Stimulated activated CD4-positive, alpha-beta T cell treated with anti-CD3 and anti-CD28 coated beads, Interleukin-2, amount 100 ng/mL, for 48 hours (primary cell): ENCODE data around the gene ACOT6.
"Not testable (repeated sequence)": the region's sequence is repeated elsewhere in the genome, so short reads cannot be mapped to it uniquely, and the experiment has no call there.

Source experiments
- DNase-seq, 2 donors: peaks; one replicate each; pipeline ENCODE4 v3.0.0-alpha.2; 2020

Gene ACOT6, protein sequence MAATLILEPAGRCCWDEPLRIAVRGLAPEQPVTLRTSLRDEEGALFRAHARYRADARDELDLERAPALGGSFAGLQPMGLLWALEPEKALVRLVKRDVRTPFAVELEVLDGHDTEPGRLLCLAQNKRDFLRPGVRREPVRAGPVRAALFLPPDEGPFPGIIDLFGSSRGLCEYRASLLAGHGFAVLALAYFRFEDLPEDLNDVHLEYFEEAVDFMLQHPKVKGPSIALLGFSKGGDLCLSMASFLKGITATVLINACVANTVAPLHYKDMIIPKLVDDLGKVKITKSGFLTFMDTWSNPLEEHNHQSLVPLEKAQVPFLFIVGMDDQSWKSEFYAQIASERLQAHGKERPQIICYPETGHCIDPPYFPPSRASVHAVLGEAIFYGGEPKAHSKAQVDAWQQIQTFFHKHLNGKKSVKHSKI

DNA sequence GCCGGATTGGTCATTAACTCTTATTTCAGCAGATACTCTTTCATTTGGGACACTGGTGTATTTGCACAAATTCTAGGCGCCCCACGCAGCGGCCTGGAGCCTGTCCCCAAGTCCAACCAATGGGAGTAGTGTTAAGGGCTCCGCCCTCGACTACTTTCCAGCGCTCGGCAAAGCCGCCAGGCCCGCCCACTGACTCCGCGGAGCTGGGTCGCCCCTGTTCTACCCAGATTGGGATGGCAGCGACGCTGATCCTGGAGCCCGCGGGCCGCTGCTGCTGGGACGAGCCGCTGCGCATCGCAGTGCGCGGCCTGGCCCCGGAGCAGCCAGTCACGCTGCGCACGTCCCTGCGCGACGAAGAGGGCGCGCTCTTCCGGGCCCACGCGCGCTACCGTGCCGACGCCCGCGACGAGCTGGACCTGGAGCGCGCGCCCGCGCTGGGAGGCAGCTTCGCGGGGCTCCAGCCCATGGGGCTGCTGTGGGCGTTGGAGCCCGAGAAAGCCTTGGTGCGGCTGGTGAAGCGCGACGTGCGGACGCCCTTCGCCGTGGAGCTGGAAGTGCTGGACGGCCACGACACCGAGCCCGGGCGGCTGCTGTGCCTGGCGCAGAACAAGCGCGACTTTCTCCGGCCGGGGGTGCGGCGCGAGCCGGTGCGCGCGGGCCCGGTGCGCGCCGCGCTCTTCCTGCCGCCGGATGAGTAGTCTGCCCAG is at the start of gene ACOT6:
TSS of gene ACOT6 (plus strand) at position 179 of the 707 bp plus-strand sequence. CDS start at position 234, 55 bp downstream.
- DNase-seq: peak; percentile 52 to 61

DNA sequence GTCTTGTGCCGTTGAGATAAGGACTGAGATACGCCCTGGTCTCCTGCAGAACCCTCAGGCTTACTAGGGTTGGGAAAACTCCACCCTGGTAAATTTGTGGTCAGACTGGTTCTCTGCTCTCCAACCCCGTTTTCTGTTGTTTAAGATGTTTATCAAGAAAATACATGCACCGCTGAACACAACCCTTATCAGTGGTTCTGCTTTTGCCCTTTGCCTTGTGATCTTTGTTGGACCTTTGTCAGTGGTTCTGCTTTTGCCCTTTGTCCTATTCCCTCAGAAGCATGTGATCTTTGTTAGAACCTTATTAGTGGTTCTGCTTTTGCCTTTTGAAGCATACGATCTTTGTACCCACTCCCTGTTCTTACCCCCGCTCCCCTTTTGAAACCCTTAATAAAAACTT is 49.6 kb upstream of the ACOT6 start:
- DNase-seq: not testable (repeated sequence)

DNA sequence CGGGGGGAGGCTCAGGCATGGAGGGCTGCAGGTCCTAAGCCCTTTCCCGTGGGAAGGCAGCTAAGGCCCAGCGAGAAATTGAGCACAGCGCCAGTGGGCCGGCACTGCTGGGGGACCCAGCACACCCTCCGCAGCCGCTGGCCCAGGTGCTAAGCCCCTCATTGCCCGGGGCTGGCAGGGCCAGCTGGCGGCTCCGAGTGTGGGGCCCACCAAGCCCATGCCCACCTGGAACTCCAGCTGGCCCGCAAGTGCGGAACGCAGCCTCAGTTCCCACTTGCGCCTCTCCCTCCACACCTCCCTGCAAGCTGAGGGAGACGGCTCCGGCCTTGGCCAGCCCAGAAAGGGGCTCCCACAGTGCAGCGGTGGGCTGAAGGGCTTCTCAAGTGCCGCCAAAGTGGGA is 45.9 kb upstream of the ACOT6 start:
- DNase-seq: not testable (repeated sequence)

DNA sequence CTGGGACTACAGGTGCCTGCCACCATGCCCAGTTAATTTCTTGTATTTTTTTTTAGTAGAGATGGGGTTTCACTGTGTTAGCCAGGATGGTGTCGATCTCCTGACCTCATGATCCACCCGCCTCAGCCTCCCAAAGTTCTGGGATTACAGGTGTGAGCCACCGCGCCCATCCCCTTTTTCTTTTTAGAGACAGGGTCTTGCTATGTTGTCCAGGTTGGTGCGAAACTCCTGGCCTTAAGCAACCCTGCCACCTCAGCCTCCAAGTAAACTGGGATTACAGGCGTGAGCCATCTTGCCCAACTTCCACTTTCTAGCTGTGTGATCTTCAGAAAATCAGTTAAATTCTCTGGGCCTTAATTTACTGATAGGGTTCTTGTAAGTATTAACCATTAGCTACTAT is 45.4 kb upstream of the ACOT6 start:
- DNase-seq: not testable (repeated sequence)

DNA sequence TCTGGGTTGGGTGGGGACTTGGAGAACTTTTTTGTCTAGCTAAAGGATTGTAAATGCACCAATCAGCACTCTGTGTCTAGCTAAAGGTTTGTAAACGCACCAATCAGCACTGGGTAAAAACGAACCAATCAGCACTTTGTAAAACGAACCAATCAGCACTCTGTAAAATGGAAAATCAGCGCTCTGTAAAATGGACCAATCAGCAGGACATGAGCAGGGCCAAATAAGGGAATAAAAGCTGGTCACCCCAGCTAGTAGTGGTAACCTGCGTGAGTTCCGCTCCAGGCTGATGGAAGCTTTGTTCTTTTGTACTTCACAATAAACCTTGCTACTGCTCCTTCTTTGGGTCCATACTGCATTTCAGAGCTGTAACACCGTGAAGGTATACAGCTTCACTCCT is 45.0 kb upstream of the ACOT6 start:
- DNase-seq: no peak

DNA sequence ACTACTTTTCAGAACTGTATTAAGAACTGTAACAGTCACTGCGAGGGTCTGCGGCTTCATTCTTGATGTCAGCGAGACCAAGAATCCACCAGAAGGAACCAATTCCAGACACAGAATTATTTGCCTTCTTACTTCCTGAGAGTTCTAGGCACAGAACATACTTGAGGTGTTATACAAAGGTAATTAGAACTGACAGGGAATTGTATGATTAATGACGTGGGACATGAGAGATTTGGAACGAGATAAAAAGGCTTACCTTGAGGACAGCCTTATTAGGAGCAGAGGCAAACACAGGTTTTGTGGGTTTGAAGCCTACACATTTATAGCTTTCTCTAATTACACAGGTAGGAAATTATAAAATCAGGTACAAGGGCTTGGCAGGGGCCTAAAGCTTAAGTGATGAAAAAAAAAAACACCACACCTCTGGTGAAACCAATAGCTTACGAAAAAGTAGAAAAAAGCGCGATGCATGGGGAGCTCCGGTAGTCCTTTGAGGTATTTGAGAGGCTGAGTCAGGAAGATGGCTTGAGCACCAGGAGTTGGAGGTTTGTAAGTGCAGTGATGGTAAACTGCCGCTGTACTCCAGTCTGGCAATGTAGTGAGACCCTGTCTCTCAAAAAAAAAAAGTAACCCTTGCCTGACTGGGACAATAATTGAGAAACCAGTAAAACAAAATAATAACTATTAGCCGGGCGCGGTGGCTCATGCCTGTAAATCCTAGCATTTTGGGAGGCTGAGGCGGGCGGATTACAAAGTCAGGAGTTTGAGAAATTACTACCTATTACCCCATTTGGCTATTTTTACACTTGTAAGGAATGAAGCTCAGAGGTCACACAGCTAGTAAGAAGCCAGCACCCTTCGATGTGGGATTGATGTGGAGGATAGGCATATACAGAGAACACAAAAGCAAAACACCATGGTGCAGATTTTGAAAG is 44.1 kb upstream of the ACOT6 start:
- DNase-seq: no peak

DNA sequence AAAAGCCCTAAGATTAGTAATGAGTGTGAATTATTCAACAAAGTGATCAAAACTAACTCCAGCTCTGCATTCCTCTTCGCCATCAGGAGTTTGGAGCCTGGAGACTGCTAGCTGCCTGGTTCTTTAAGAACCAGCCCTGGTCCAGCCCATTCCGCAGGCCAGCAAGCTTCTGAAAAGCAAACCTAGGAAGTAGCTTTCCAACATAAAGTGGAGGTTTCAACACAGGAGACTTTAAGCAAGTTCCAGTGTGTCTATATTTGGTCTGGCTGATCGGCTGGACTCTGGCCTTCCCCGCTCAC is 43.5 kb upstream of the ACOT6 start:
- DNase-seq: not testable (repeated sequence)

DNA sequence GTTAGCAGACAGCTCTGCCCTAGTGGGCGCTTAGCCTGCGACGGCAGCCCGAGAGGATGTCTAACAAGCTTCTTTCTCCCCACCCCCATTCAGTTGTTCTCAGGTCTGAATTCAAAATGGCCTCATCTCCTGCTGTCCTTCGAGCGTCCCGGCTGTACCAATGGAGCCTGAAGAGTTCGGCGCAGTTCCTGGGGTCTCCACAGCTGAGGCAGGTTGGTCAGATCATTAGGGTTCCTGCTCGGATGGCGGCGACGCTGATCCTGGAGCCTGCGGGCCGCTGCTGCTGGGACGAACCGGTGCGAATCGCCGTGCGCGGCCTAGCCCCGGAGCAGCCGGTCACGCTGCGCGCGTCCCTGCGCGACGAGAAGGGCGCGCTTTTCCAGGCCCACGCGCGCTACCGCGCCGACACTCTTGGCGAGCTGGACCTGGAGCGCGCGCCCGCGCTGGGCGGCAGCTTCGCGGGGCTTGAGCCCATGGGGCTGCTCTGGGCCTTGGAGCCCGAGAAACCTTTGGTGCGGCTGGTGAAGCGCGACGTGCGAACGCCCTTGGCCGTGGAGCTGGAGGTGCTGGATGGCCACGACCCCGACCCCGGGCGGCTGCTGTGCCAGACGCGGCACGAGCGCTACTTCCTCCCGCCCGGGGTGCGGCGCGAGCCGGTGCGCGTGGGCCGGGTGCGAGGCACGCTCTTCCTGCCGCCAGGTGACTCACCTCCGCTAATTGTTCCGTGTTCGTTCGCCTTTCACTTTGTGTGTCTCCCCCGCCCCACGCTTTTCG is 42.9 kb upstream of the ACOT6 start, which contains the start of gene ACOT2:
TSS of gene ACOT2 (plus strand) at position 29 of the 774 bp plus-strand sequence. CDS start at position 57, 28 bp downstream.
- DNase-seq: peak; percentile 69 to 75

DNA sequence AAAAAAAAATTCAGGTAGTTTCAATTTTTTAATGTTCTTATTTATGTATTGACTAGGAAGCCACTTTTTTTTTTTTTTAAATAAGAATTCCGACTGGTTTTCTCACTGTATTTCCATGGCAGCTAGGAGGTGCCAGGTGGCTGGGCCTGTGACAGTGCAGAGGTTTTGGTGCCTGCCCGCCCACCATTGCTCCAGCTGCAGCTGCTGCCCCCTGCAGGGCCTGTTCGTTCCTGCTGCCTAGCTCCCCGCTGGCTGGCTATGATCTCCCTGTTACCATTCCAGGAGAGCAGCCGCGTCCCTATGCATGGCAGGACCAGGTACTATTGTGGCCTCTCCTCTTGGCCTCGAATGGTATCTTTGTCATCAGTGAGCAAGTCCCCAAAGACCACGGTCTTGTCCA is 41.4 kb upstream of the ACOT6 start:
- DNase-seq: peak; percentile 55 to 65

DNA sequence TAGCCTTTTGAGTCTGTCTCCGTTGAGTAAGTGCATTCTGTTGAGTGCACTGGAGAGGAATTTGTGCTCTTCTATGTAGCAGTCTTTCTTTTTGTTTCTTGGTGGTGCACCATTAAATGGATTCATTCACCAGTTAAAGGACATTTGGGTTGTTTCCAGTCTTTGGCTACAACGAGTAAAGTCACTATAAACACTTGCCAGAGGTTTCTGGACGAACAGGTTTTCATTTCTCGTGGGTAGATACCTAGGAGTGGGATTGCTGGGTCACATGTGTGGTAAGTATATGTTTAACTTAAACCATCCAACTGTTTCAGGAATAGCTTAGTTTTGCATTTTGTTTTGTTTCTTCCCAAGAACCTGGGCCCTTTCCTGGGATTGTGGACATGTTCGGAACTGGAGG is 39.3 kb upstream of the ACOT6 start:
- DNase-seq: not testable (repeated sequence)

DNA sequence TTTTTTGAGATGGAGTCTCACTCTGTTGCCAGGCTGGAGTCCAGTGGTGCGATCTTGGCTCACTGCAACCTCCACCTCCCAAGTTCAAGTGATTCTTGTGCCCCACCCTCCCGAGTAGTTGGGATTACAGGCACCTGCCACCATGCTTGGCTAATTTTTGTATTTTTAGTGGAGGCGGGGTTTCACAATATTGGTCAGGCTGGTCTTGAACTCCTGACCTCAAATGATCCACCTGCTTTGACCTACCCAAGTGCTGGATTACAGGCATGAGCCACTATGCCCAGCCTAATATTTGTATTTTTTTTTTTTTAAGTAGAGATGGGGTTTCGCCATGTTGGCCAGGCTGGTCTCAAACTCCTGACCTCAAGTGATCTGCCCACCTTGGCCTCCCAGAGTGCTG is 38.6 kb upstream of the ACOT6 start:
- not testable (repeated sequence) for DNase-seq

DNA sequence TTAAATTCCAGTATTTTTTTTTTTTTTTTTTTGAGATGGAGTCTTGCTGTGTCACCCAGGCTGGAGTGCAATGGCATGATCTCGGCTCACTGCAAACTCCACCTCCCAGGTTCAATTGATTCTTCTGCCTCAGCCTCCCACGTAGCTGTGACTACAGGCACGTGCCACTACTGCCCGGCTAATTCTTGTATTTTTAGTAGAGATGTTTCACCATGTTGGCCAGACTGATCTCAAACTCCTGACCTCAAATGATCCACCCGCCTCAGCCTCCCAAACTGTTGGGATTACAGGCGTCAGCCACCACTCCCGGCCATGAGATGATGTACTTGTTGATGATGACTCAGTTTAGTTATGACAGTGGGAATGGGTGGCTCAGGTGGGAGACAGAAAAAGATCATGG is 38.1 kb upstream of the ACOT6 start:
- DNase-seq: not testable (repeated sequence)

DNA sequence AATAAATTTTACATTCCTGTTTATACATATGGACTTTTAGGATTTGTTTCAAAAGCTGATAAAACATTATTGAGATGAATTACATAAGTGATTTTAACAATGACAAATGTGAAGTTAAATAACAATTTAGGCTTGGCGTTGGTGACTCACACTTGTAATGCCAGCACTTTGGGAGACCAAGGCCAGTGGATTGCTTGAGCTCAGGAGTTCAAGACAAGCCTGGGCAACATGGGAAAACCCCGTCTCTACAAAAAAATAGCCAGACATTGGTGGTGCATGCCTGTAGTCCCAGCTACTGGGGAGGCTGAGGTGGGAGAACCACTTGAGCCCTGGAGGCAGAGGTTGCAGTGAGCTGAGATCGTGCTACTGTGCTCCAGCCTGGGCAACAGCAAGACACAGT is 35.9 kb upstream of the ACOT6 start:
- DNase-seq: no peak

DNA sequence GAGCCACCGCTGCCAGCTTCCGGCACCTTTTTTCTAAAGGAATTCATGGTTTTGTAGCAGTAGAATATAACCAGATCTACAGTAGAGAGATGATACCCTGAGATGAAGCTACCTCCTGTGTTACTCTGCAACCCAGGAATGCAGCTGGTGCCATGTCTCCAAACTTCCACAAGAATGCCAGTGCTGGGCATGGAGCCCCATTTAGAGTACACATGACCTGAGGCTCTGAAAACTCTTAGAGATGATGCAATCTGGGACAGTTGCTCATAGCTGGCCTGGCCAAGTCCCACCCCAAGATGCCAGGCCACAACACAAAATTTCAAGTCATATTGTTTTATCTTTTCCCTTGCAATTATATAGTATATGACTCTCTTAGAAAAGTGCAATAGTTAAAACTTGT is 35.1 kb upstream of the ACOT6 start:
- not testable (repeated sequence) for DNase-seq

DNA sequence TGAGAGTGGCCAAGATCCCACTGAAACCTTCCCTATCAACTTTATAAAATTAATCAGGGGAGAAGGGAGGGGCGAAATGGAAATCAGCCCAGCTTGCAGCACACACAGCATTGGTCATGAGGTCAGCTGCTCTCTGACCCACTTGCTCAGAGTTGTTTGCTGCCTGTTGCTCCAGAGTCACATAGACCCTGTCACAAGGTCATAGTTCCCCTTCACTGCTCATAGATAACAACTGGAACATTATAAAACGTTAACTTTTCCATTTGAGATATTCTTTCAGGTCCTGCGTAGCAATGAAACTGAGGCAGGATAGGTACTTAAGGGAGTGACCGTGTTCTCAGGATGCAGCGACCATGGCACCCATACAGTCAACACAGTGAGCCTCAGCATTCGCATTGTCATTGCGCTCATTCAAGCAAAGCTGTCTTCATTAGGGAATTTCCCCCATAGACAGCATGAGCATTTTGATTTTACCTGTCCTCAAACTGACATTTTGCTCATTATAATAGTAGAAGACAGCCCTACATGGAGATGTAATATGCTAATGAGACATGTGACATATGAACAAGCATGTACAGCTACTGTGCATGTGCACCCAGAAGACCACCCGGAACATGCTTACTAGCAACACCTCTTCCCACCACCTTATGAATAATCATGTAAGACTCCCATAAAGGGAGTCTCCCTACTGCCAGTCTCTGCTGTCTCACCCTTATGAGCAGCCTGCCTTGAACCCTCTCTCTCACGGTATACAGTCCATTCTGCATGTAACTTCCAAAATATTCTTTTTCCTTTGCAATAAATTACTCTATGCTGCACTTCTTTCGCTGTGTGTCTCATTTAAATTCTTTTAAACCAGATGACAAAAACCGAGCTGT is 30.0 kb upstream of the ACOT6 start:
- DNase-seq: not testable (repeated sequence)

DNA sequence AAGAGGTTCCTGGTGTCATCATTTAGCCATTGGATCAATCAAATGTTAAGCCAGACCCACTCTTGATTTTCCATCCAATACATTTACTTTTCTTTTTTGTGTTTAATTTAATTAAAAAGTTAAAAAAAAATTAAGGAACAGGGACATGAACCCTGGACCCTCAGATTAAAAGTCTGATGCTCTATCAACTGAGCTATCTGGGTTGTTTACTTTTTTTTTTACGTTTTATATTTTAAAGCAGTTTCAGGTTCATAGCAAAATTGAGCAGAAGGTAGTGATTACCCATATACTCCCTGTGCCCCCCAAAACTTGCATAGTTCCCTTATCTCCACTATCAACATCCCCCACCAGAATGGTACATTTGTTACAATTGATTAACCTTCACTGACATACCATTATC is 23.6 kb upstream of the ACOT6 start:
- DNase-seq: no peak

DNA sequence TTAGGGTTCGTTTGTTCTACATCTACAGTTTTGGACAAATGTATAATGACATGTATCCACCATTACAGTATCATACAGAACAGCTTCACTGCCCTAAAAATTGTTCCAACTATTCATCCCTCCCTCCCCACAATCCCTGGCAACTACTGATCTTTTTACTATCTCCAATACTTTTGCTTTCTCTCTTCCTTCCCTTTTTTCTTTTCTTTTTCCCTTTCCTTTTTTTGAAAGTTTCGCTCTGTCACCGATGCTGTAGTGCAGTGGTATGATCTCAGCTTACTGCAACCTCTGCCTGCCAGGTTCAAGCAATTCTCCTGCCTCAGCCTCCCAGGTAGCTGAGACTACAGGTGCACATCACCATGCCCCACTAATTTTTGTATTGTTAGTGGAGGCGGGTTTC is 23.2 kb upstream of the ACOT6 start:
- DNase-seq: no peak

DNA sequence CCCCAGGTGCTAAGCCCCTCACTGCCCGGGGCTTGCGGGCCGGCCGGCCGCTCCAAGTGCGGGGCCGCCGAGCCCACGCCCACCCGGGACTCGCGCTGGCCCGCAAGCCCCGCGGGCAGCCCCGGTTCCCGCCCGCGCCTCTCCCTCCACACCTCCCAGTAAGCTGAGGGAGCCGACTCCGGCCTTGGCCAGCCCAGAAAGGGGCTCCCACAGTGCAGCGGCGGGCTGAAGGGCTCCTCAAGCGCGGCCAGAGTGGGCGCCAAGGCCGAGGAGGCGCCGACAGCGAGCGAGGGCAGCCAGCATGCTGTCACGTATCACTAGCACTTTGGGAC is 21.7 kb upstream of the ACOT6 start:
- DNase-seq: not testable (repeated sequence)

DNA sequence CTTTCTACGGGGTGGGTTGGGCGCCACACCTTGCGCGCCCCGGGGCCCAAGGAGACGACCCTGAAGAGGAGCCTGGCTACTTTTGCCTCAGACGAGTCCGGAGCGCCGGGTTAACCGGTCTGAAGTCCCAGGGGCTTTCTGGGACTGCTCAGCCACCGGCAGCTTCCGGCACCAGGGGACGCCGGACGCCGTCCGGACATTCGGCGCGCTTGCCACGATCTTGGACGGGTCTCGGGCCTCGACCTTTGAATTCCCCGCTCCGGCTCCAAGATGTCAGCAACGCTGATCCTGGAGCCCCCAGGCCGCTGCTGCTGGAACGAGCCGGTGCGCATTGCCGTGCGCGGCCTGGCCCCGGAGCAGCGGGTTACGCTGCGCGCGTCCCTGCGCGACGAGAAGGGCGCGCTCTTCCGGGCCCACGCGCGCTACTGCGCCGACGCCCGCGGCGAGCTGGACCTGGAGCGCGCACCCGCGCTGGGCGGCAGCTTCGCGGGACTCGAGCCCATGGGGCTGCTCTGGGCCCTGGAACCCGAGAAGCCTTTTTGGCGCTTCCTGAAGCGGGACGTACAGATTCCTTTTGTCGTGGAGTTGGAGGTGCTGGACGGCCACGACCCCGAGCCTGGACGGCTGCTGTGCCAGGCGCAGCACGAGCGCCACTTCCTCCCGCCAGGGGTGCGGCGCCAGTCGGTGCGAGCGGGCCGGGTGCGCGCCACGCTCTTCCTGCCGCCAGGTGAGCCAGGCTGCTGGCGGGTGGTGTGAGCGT is 20.4 kb upstream of the ACOT6 start, which contains the start of gene ACOT4:
TSS of gene ACOT4 (plus strand) at position 184 of the 760 bp plus-strand sequence. CDS start at position 271, 87 bp downstream.
- DNase-seq: peak; percentile 23 to 30

DNA sequence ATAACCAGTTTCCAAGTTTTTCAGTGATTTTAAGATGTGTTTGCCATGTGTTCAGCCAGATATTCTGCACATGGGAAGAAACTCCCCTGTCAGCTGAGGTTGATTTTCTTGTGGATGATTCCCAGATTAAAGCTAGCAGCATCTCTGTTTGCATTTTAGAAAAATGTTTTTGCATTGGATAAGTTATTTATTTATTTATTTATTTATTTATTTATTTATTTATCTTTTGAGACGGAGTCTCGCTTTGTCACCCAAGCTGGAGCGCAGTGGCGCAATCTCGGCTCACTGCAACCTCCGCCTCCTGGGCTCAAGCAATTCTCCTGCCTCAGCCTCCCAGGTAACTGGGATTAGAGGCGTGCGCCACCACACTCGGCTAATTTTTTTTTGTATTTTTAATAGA is 17.8 kb upstream of the ACOT6 start:
- DNase-seq: no peak
